Stimulated activated naive CD4-positive, alpha-beta T cell (primary cell): ENCODE measurements around the gene FAM227B.
"Not testable (repeated sequence)": the region's sequence is repeated elsewhere in the genome, so short reads cannot be mapped to it uniquely, and the experiment has no call there.

Experiments used
- DNase-seq, 6 experiments: peaks; one replicate each; lab custom pipeline; 2025; lab: John Stamatoyannopoulos, UW

The FAM227B gene

GRCh38 chr15:49494842-49495241, 125.8 kb downstream of the FAM227B start:
- no peak for DNase-seq

GRCh38 chr15:49492830-49493229, 127.8 kb downstream of the FAM227B start:
- DNase-seq = no peak

- no peak for DNase-seq
These were observed 128.5 kb downstream of the FAM227B start for GRCh38 chr15:49492151-49492550.

- no peak for DNase-seq
These were observed 129.7 kb downstream of the FAM227B start for GRCh38 chr15:49490966-49491365.

GRCh38 chr15:49485401-49485800, 135.2 kb downstream of the FAM227B start:
- not testable (repeated sequence) for DNase-seq

- not testable (repeated sequence) for DNase-seq
These were observed 141.6 kb downstream of the FAM227B start for GRCh38 chr15:49478982-49479381.

GRCh38 chr15:49478021-49478420, 142.6 kb downstream of the FAM227B start:
- not testable (repeated sequence) for DNase-seq

- no peak for DNase-seq
These were observed 147.6 kb downstream of the FAM227B start for GRCh38 chr15:49473031-49473430.

GRCh38 chr15:49472338-49472737, 148.3 kb downstream of the FAM227B start:
- DNase-seq = no peak

GRCh38 chr15:49471733-49472132, 148.9 kb downstream of the FAM227B start:
- no peak for DNase-seq

GRCh38 chr15:49471248-49471647, 149.4 kb downstream of the FAM227B start:
- peak in 1 of 6 experiments; percentile 1 for DNase-seq

- DNase-seq = no peak
These were observed 152.2 kb downstream of the FAM227B start for GRCh38 chr15:49468481-49468839.

- DNase-seq = no peak
These were observed 152.7 kb downstream of the FAM227B start for GRCh38 chr15:49467746-49468480.

GRCh38 chr15:49466119-49466518, 154.5 kb downstream of the FAM227B start:
- DNase-seq = no peak

GRCh38 chr15:49464522-49464921, 156.1 kb downstream of the FAM227B start:
- no peak for DNase-seq

- DNase-seq = no peak
These were observed 158.3 kb downstream of the FAM227B start for GRCh38 chr15:49462232-49462844.

GRCh38 chr15:49460411-49460941, 160.1 kb downstream of the FAM227B start:
- DNase-seq = no peak

GRCh38 chr15:49458145-49458544, 162.5 kb downstream of the FAM227B start:
- no peak for DNase-seq

GRCh38 chr15:49456166-49456565, 164.5 kb downstream of the FAM227B start:
- DNase-seq = no peak

- DNase-seq = no peak
These were observed 168.0 kb downstream of the FAM227B start for GRCh38 chr15:49452595-49452994.

- DNase-seq = no peak
These were observed 178.8 kb downstream of the FAM227B start for GRCh38 chr15:49441816-49442215.

- no peak for DNase-seq
These were observed 179.3 kb downstream of the FAM227B start for GRCh38 chr15:49441356-49441755.

- DNase-seq = no peak
These were observed 180.8 kb downstream of the FAM227B start for GRCh38 chr15:49439678-49440395.
